Fibroblast of lung (primary cell): ENCODE results near the gene TSPAN2. TPM values are rescaled to one million over a fixed set of nuclear protein-coding genes. Genes with fewer than 3 reads are reported as not detected.
A peak's percentile ranks its signal among the peaks of the same experiment; 100 is the strongest.

Experiments used
- DNase-seq, 2 donors: peaks; one replicate each; pipeline versions ENCODE4 v3.0.0 to v3.0.0-alpha.2; 2010; ENCODE audit warnings: low read depth in 2 of 2
- H2AFZ ChIP-seq: 2 replicates; pipeline ENCODE4 v1.5.1; 2012; ENCODE audit warnings: low read length, control low read depth, inconsistent platforms
- H3K27ac ChIP-seq: 2 replicates; pipeline ENCODE4 v1.5.1; 2011; ENCODE audit warnings: low read length, control low read depth; ENCODE audit not compliant: insufficient read depth
- H3K27me3 ChIP-seq: 2 replicates; pipeline ENCODE4 v1.5.1; 2011; ENCODE audit warnings: mild to moderate bottlenecking, low read length; ENCODE audit not compliant: control insufficient read depth, insufficient read depth
- H3K36me3 ChIP-seq: 2 replicates; pipeline ENCODE4 v1.5.1; 2011; ENCODE audit warnings: low read length; ENCODE audit not compliant: control insufficient read depth, insufficient read depth
- H3K4me1 ChIP-seq: 2 replicates; pipeline ENCODE4 v1.5.1; 2011; ENCODE audit warnings: low read length; ENCODE audit not compliant: control insufficient read depth, insufficient read depth; ENCODE audit errors: extremely low read depth
- H3K4me2 ChIP-seq: 2 replicates; pipeline ENCODE4 v1.5.1; 2011; ENCODE audit warnings: low read length, control low read depth; ENCODE audit not compliant: insufficient read depth; ENCODE audit errors: extremely low read depth
- H3K4me3 ChIP-seq, 4 experiments: fragments of 200-600 bp in 1 of 4; sonication (generic) in 1 of 4; replicated peaks in 1 of 4; 2 replicates each; pipeline ENCODE4 v1.5.1; 2011 to 2016; ENCODE audit warnings: low read length in 4 of 4, low read depth in 3 of 4, mild to moderate bottlenecking in 3 of 4, control low read depth in 2 of 4, inconsistent platforms in 1 of 4, mixed read lengths in 1 of 4; ENCODE audit not compliant: insufficient read depth in 1 of 4; ENCODE audit errors: control extremely low read depth in 1 of 4
- H3K79me2 ChIP-seq: 2 replicates; pipeline ENCODE4 v1.5.1; 2012; ENCODE audit warnings: mild to moderate bottlenecking, low read length, inconsistent platforms; ENCODE audit not compliant: control insufficient read depth, insufficient read depth
- H3K9ac ChIP-seq: 2 replicates; pipeline ENCODE4 v1.5.1; 2011; ENCODE audit warnings: mild to moderate bottlenecking, low read length, control low read depth; ENCODE audit not compliant: insufficient read depth
- H3K9me3 ChIP-seq: 2 replicates; pipeline ENCODE4 v1.5.1; 2012; ENCODE audit warnings: low read depth, low read length; ENCODE audit not compliant: control insufficient read depth, insufficient read depth
- H4K20me1 ChIP-seq: 2 replicates; pipeline ENCODE4 v1.5.1; 2011; ENCODE audit warnings: low read length; ENCODE audit not compliant: control insufficient read depth, insufficient read depth; ENCODE audit errors: extremely low read depth
- EZH2 ChIP-seq: IDR thresholded peaks from 2 replicates; pipeline ENCODE4 v1.5.1; 2012; ENCODE audit warnings: low read length, control low read depth, mild to moderate bottlenecking; ENCODE audit errors: missing control alignments
- polyA plus RNA-seq, 2 donors: library from polyadenylated mRNA; depleted of rRNA in 1 of 2; stranded (reverse) in 1 of 2; unstranded in 1 of 2; fragments of >200 nt; gene quantifications; 2 replicates each; pipeline ENCODE4 v1.2.1, GENCODE V29; 2011 to 2012; ENCODE audit warnings: missing spikeins in 1 of 2
- total RNA-seq: library from RNA; depleted of rRNA; stranded (reverse); fragments of >200 nt; gene quantifications from 2 replicates; pipeline ENCODE4 v1.2.1, GENCODE V29; 2014
- TF ChIP-seq, protein P1 (sequence below), 2 donors: IDR thresholded peaks in 1 of 2; conservative IDR thresholded peaks in 1 of 2; 1 replicate in 1 of 2; 2 replicates in 1 of 2; pipeline ENCODE4 v1.5.1; 2011 to 2012; ENCODE audit warnings: low read length in 2 of 2, control low read depth in 1 of 2, inconsistent platforms in 1 of 2, low read depth in 1 of 2, mild to moderate bottlenecking in 1 of 2

Gene TSPAN2
- total and polyA plus RNA-seq, 2 donors (not counting 1 experiment from before 2014, with no cell fraction given) = 0.08 to 0.66 TPM

DNA sequence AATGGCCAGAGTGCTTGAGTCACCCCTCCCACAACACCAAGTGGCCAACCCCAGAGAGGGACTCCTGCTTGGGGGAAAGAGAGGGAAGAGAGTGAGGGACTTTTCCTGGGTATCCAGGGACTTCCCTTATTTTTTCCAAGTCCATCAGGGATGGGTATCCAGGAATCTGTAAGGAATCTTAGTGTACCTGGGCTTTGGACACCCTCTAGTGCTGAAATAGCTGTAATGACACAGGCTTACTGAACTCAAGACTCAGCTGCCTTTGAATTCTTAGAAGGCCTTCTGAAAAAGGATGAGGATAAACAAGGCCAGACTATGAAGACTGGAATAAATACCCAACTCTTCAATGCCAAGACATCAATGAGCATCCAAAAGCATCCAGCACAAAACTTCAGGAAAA, 47.6 kb downstream of the TSPAN2 start:
- no peak for DNase-seq
- Histone ChIP-seq H3K27me3 (peaks cover 4% of the 10 kb centered on the region), H3K4me3 (no peak overlapping the region), H3K9me3 (no peaks in the 10 kb centered on the region), H3K4me2 (no peak overlapping the region), H3K79me2 (no peaks in the 10 kb centered on the region), H4K20me1 (no peaks in the 10 kb centered on the region), H3K27ac (no peak overlapping the region), H2AFZ (no peak overlapping the region), H3K36me3 (no peaks in the 10 kb centered on the region), H3K9ac (no peak overlapping the region), H3K4me1 (no peaks in the 10 kb centered on the region)
- TF ChIP-seq, protein P1, sequence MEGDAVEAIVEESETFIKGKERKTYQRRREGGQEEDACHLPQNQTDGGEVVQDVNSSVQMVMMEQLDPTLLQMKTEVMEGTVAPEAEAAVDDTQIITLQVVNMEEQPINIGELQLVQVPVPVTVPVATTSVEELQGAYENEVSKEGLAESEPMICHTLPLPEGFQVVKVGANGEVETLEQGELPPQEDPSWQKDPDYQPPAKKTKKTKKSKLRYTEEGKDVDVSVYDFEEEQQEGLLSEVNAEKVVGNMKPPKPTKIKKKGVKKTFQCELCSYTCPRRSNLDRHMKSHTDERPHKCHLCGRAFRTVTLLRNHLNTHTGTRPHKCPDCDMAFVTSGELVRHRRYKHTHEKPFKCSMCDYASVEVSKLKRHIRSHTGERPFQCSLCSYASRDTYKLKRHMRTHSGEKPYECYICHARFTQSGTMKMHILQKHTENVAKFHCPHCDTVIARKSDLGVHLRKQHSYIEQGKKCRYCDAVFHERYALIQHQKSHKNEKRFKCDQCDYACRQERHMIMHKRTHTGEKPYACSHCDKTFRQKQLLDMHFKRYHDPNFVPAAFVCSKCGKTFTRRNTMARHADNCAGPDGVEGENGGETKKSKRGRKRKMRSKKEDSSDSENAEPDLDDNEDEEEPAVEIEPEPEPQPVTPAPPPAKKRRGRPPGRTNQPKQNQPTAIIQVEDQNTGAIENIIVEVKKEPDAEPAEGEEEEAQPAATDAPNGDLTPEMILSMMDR (conservative IDR thresholded peaks at IDR 0.05 in 1 of 2, IDR thresholded peaks at IDR 0.05 in 1 of 2; ENCODE audit: low read depth in 1 of 2, low read length in 2 of 2) = peak in 1 of 2 donors; percentile 11
- TF ChIP-seq EZH2 = no peak

DNA sequence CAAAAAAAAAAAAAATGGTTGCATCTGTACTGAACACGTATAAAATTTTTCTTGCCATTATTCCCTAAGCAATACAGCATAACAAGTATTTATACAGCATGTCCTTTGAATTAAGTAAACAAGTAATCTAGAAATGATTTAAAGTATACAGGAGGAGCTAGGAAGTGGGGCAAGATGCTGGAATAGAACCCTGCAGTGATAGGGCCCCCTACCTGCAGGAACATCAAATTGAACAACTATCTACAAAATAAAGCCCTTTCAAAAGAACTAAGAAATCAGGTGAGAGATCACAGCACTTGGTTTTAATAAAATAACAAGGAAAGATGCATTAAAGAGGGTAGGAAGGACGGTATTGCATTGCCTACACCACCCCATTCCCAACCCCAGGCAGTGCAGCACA, 48.8 kb downstream of the TSPAN2 start:
- no peak for DNase-seq
- H3K27ac ChIP-seq = no peak overlapping the region
- no peaks in the 10 kb centered on the region for H3K36me3 ChIP-seq
- no peaks in the 10 kb centered on the region for H3K4me1 ChIP-seq
- H3K4me2 ChIP-seq = no peak overlapping the region
- no peak overlapping the region for H3K9ac ChIP-seq
- no peak overlapping the region for H2AFZ ChIP-seq
- no peaks in the 10 kb centered on the region for H3K79me2 ChIP-seq
- TF ChIP-seq, protein P1 (conservative IDR thresholded peaks at IDR 0.05 in 1 of 2, IDR thresholded peaks at IDR 0.05 in 1 of 2; ENCODE audit: low read depth in 1 of 2, low read length in 2 of 2) = no peak
- no peak for TF ChIP-seq EZH2
- H4K20me1 ChIP-seq = no peaks in the 10 kb centered on the region
- peaks cover 4% of the 10 kb centered on the region for H3K27me3 ChIP-seq
- H3K9me3 ChIP-seq = no peaks in the 10 kb centered on the region
- no peak overlapping the region for H3K4me3 ChIP-seq

GRCh38 chr1:115036814-115037507, 52.3 kb downstream of the TSPAN2 start:
- TF ChIP-seq, protein P1 (conservative IDR thresholded peaks at IDR 0.05 in 1 of 2, IDR thresholded peaks at IDR 0.05 in 1 of 2; ENCODE audit: low read depth in 1 of 2, low read length in 2 of 2) = no peak
- TF ChIP-seq EZH2 = no peak
- H3K9me3 ChIP-seq = no peaks in the 10 kb centered on the region
- no peak overlapping the region for H3K9ac ChIP-seq
- H3K4me2 ChIP-seq = no peak overlapping the region
- no peaks in the 10 kb centered on the region for H3K36me3 ChIP-seq
- peak in 1 of 2 donors; percentile 11 for DNase-seq
- no peaks in the 10 kb centered on the region for H3K79me2 ChIP-seq
- H3K4me3 ChIP-seq = no peak overlapping the region
- H2AFZ ChIP-seq = no peak overlapping the region
- peaks cover 4% of the 10 kb centered on the region for H3K27me3 ChIP-seq
- H3K4me1 ChIP-seq = no peaks in the 10 kb centered on the region
- no peak overlapping the region for H3K27ac ChIP-seq
- H4K20me1 ChIP-seq = no peaks in the 10 kb centered on the region
